BJ (cell line): ENCODE results near the gene PRSS8. TPM values are rescaled to one million over a fixed set of nuclear protein-coding genes. Genes with fewer than 3 reads are reported as not detected.

Source experiments
- CTCF ChIA-PET: fragments of 350-600 bp; formaldehyde crosslinking; extraction: SDS; loops from one replicate; lab custom pipeline; 2021; ENCODE audit warnings: antibody characterized with exemption, inconsistent platforms; lab: Yijun Ruan, JAX
- POLR2A ChIA-PET: fragments of 300-600 bp; sonication (Branson Sonifier 250); formaldehyde crosslinking; extraction: SDS; loops from one replicate; lab custom pipeline; 2021; ENCODE audit warnings: antibody characterized with exemption; lab: Charles Lee
- DNase-seq: peaks from one replicate; pipeline ENCODE4 v3.0.0-alpha.2; 2011; ENCODE audit warnings: low read depth
- H3K27me3 ChIP-seq: 2 replicates; pipeline ENCODE4 v1.6.0; 2011; ENCODE audit warnings: low read length; ENCODE audit not compliant: control insufficient read depth, insufficient read depth
- H3K36me3 ChIP-seq: 2 replicates; pipeline ENCODE4 v1.5.1; 2011; ENCODE audit warnings: low read length; ENCODE audit not compliant: control insufficient read depth, insufficient read depth
- H3K4me3 ChIP-seq: 2 replicates; pipeline ENCODE4 v1.5.1; 2011; ENCODE audit warnings: low read depth, mild to moderate bottlenecking, control low read depth, low read length
- CTCF ChIP-seq: IDR thresholded peaks from 2 replicates; pipeline ENCODE4 v1.5.1; 2011; ENCODE audit warnings: low read depth, mild to moderate bottlenecking, control low read depth, inconsistent platforms, low read length, moderate library complexity; ENCODE audit not compliant: insufficient read depth
- polyA minus RNA-seq: library from RNA; depleted of rRNA, polyadenylated mRNA; stranded (reverse); fragments of >200 nt; gene quantifications from 2 replicates; pipeline ENCODE4 v1.2.3, GENCODE V29; 2011; rRNA and poly(A)+ RNA removed
- polyA plus RNA-seq: library from polyadenylated mRNA; depleted of rRNA; stranded (reverse); fragments of >200 nt; gene quantifications from 2 replicates; pipeline ENCODE4 v1.2.3, GENCODE V29; 2011; rRNA removed

Gene PRSS8
- polyA plus RNA-seq (not detected in 2 replicates), polyA minus RNA-seq (0.09 TPM in 1 of 2 replicates, not detected in the other)

GRCh38 chr16:31135535-31136286 lies at the start of gene PRSS8:
PRSS8 (minus strand) TSS chr16:31135727; CDS start chr16:31135498, 229 bp downstream.
- Histone ChIP-seq H3K36me3 (no peaks in the 10 kb centered on the region; the same call in 1 of the 2 replicates), H3K4me3 (no peak within 1 kb of the TSS), H3K27me3 (no peaks in the 10 kb centered on the region)
- no peak for TF ChIP-seq CTCF
- ChIA-PET POLR2A (no interaction called here), CTCF (interaction anchor here (0.5 to 1.1 kb wide), 4 partner anchors 12 to 314 kb away, joined by 3 read pairs; partner anchors contain the start of gene HSD3B7)
- DNase-seq = no peak

- no peaks in the 10 kb centered on the region for H3K27me3 ChIP-seq
- no peak overlapping the region for H3K4me3 ChIP-seq
- DNase-seq = no peak
- ChIA-PET CTCF (interaction anchor here (1.9 kb wide), 1 partner anchor 258 kb away, joined by 4 read pairs; the partner anchor contains the start of gene ZNF843), POLR2A (interaction anchor here (0.6 kb wide), 1 partner anchor 28 kb away, joined by 7 read pairs; no protein-coding TSS in a partner anchor)
- no peak for TF ChIP-seq CTCF
- H3K36me3 ChIP-seq = peaks cover 37% of the 10 kb centered on the region
Observed at GRCh38 chr16:31184888-31185287, 49.4 kb upstream of the PRSS8 start.

DNA sequence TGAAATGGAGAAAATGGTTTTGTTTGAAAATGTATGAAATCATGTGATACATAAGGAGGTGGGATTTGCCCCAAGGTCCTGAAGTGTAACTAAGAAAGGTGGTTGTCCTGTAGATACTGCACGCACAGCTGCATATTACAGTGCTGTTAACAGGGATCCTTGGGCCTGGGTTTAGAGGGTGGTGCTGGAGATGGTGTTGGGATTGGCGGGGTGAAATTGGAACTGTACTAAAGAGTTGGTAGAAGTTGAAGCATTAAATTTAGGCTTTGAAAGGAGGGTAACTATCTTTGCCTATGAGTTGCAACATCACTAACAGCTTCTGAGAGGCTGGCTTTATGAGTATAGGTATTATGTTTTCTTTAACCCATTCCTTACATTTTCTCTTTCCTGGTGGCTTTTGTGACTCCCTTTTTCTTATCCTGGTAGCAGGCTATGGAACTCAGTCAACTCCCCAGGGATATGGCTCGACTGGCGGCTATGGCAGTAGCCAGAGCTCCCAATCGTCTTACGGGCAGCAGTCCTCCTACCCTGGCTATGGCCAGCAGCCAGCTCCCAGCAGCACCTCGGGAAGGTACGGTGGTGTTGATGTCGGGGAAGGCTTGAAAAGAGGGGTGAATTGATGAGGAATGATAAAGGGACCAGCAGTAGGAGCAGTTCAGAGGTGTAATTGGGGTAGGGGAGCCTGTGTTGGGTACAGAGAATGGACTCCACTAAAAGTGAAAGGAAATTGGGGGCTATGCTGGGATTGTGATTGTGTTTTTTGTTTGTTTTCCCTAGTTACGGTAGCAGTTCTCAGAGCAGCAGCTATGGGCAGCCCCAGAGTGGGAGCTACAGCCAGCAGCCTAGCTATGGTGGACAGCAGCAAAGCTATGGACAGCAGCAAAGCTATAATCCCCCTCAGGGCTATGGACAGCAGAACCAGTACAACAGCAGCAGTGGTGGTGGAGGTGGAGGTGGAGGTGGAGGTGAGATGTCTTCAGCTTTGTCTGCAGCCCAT lies 48.2 kb upstream of the PRSS8 start:
- POLR2A ChIA-PET = interaction anchor here (0.6 kb wide), 1 partner anchor 27 kb away, joined by 7 read pairs; no protein-coding TSS in a partner anchor
- no peaks in the 10 kb centered on the region for H3K27me3 ChIP-seq
- CTCF ChIA-PET = interaction anchor here (1.2 to 2.1 kb wide), 3 partner anchors 41 to 268 kb away, joined by 4 to 9 read pairs (median 4); partner anchors contain the start of gene ZNF843
- H3K36me3 ChIP-seq = peaks cover 29% of the 10 kb centered on the region
- DNase-seq = no peak
- no peak for TF ChIP-seq CTCF
- H3K4me3 ChIP-seq = no peak overlapping the region

DNA sequence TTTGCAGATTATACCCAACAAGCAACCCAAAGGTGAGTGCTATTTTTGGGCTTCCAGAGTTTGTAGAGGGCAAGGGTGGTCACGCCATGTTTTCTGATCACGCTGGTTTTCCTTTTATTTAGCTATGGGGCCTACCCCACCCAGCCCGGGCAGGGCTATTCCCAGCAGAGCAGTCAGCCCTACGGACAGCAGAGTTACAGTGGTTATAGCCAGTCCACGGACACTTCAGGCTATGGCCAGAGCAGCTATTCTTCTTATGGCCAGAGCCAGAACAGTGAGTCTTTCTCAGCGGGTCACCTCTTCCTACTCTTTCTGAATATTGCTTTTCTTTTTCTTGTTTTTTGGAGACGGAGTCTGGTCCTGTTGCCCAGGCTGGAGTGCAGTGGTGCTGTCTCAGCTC lies 46.9 kb upstream of the PRSS8 start:
- ChIA-PET CTCF (interaction anchor here (0.6 to 2.1 kb wide), 4 partner anchors 19 to 517 kb away, joined by 3 to 9 read pairs (median 3); no protein-coding TSS in a partner anchor), POLR2A (interaction anchor here (0.6 kb wide), 1 partner anchor 230 kb away, joined by 3 read pairs; no protein-coding TSS in a partner anchor)
- no peak for DNase-seq
- H3K36me3 ChIP-seq = peaks cover 23% of the 10 kb centered on the region
- peak overlapping the region; percentile 85 for H3K4me3 ChIP-seq
- no peaks in the 10 kb centered on the region for H3K27me3 ChIP-seq
- TF ChIP-seq CTCF = no peak
